ENCODE data around the gene DCAF11. TPM values are rescaled to one million over a fixed set of nuclear protein-coding genes. Genes with fewer than 3 reads are reported as not detected.

The DCAF11 gene
- total RNA-seq, 1 experiment from 2014 or later = 52.7 TPM

DNA sequence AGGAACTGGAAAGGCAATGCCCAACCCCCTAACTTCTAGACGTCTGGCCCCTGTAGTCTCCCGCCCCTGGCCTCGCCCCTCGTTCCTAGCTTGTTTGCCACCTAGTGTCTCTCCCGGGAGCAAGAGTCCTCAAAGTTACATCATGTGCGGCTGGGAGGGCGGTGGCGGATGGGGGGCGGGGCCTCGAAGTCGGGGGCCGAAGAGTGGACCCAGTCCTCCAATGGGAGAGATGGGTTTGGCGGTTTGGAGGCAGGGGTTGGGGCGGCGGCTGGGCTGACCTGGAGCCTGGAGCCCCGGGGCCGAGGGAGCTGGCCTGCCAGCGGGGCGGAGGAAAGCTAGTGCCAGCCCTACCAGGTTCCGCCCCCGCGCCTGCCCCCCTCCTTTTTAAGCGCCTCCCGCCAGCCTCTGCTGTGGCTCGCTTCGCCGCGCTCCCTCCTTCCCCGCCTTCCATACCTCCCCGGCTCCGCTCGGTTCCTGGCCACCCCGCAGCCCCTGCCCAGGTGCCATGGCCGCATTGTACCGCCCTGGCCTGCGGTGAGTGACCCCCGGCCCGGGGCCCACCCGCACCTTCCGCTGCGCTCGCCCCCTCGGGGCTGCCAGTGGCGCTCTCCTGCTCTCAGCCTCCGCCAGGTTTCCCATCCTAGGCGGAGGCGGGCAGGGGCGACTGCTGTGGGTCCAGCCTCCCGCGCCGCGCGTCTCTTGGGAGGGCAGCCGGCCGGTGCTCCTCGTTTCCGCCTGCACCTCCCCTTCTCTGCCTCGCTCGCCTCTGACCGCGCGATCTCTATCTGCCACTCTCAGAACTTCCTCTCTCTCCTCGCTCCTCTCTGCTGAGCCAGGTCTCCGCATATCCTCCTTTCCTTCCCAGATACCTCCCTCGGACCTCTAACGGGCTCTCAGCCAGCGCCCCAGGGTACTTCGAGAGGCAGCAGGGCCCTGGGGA lies 20.4 kb upstream of the DCAF11 start, which contains the start of gene PCK2:
Gene PCK2 (plus strand): TSS at position 411 of the 940 bp plus-strand sequence. CDS start 95 bp downstream, at position 506.
- H3K9me2 ChIP-seq (ENCODE audit: insufficient read depth) = 0 out of 2 replicates have a peak, but pooled peaks cover 3% of the 10 kb centered on the region
- DNase-seq = peak; percentile 83 to 93
- ChIA-PET POLR2A (ENCODE audit: unreplicated experiment) (interaction anchor here (0.5 to 0.9 kb wide), 9 partner anchors 10 to 491 kb away, joined by 3 to 11 read pairs (median 4); partner anchors contain the start of genes NYNRIN and PSME1), CTCF (interaction anchor here (0.5 to 1.3 kb wide), 9 partner anchors 12 to 788 kb away, joined by 3 to 25 read pairs (median 4); partner anchors contain the start of genes BCL2L2 and LTB4R2)
- H3K9me3 ChIP-seq (ENCODE audit: insufficient read depth, low read depth) = no peaks in the 10 kb centered on the region
- H3K4me3 ChIP-seq = peak within 1 kb of the TSS; percentile 78
- peaks cover 12% of the 10 kb centered on the region for H3K4me1 ChIP-seq (replicated peaks; ENCODE audit: insufficient read depth)
- H3K4me2 ChIP-seq = peak within 1 kb of the TSS; percentile 91
- no peaks in the 10 kb centered on the region for H4K20me1 ChIP-seq (ENCODE audit: insufficient read depth)
- H3K27ac ChIP-seq = peak within 1 kb of the TSS; percentile 83
- H3F3A ChIP-seq (ENCODE audit: insufficient read depth, low read depth) = peaks cover 4% of the 10 kb centered on the region; the same call in 1 of the 2 replicates
- peak within 1 kb of the TSS; percentile 91 for H2AFZ ChIP-seq
- TF ChIP-seq EZH2 (IDR thresholded peaks at IDR 0.05; ENCODE audit: low read depth) (no peak), CTCF (conservative IDR thresholded peaks at IDR 0.05) (no peak)
- intact Hi-C loops (cut with micrococcal nuclease; ENCODE audit: unreplicated experiment) = loop anchor here (1.0 to 5.0 kb wide), 2 partner anchors 16 to 68 kb away; partner anchors contain the start of gene IRF9
- H3K27me3 ChIP-seq (ENCODE audit: insufficient read depth, low read depth) = no peaks in the 10 kb centered on the region
- no peaks in the 10 kb centered on the region for H3K36me3 ChIP-seq (ENCODE audit: low read depth)
- TSS peak; percentile 62 for BruUV-seq (replicated peaks)
- peaks cover 12% of the 10 kb centered on the region for H3K79me2 ChIP-seq (ENCODE audit: low read depth)

DNA sequence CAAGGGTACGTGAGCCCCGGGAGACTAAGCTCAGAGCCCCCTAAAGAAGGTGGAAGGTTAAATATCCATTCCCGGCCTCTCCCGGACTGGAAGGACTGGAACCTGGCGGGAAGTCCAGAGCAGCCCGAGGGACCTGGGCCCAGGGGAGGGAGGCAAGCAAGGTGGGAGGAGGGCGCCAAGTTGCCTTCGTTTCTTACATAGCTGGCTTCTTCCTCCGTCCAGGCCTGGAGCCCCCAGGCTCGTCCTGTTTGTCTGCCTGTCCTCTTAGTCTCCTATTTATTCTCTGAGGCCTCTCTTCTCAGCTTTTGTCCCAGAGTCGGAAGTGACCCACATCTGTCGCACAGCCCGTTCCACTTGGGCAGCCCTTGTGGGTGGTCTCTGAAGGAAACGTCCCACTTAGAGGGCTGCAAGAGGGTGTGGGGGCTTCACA lies 19.7 kb upstream of the DCAF11 start:
- intact Hi-C loops (cut with micrococcal nuclease; ENCODE audit: unreplicated experiment) = loop anchor here (1.0 to 5.0 kb wide), 2 partner anchors 15 to 67 kb away; partner anchors contain the start of gene IRF9
- 0 out of 2 replicates have a peak, but pooled peaks cover 3% of the 10 kb centered on the region for H3K9me2 ChIP-seq (ENCODE audit: insufficient read depth)
- H3K27me3 ChIP-seq (ENCODE audit: insufficient read depth, low read depth) = no peaks in the 10 kb centered on the region
- no peaks in the 10 kb centered on the region for H3K9me3 ChIP-seq (ENCODE audit: insufficient read depth, low read depth)
- no peak for TF ChIP-seq EZH2 (IDR thresholded peaks at IDR 0.05; ENCODE audit: low read depth)
- H3K4me1 ChIP-seq (replicated peaks; ENCODE audit: insufficient read depth) = peaks cover 12% of the 10 kb centered on the region
- H3K36me3 ChIP-seq (ENCODE audit: low read depth) = no peaks in the 10 kb centered on the region
- peak overlapping the region; percentile 91 for H2AFZ ChIP-seq
- ChIA-PET POLR2A (ENCODE audit: unreplicated experiment) (interaction anchor here (0.6 to 0.7 kb wide), 2 partner anchors 14 to 20 kb away, joined by 3 read pairs; partner anchors contain the start of gene NRL), CTCF (interaction anchor here (0.6 to 1.2 kb wide), 4 partner anchors 14 to 212 kb away, joined by 3 to 4 read pairs (median 3); no protein-coding TSS in a partner anchor)
- H3K79me2 ChIP-seq (ENCODE audit: low read depth) = peaks cover 12% of the 10 kb centered on the region
- H3K4me2 ChIP-seq = peak overlapping the region; percentile 91
- no peak for DNase-seq
- H4K20me1 ChIP-seq (ENCODE audit: insufficient read depth) = no peaks in the 10 kb centered on the region
- BruUV-seq (replicated peaks) = no TSS peak
- H3K4me3 ChIP-seq = peak overlapping the region; percentile 78
- H3K27ac ChIP-seq = peak overlapping the region; percentile 57
- H3F3A ChIP-seq (ENCODE audit: insufficient read depth, low read depth) = peaks cover 4% of the 10 kb centered on the region; the same call in 1 of the 2 replicates

DNA sequence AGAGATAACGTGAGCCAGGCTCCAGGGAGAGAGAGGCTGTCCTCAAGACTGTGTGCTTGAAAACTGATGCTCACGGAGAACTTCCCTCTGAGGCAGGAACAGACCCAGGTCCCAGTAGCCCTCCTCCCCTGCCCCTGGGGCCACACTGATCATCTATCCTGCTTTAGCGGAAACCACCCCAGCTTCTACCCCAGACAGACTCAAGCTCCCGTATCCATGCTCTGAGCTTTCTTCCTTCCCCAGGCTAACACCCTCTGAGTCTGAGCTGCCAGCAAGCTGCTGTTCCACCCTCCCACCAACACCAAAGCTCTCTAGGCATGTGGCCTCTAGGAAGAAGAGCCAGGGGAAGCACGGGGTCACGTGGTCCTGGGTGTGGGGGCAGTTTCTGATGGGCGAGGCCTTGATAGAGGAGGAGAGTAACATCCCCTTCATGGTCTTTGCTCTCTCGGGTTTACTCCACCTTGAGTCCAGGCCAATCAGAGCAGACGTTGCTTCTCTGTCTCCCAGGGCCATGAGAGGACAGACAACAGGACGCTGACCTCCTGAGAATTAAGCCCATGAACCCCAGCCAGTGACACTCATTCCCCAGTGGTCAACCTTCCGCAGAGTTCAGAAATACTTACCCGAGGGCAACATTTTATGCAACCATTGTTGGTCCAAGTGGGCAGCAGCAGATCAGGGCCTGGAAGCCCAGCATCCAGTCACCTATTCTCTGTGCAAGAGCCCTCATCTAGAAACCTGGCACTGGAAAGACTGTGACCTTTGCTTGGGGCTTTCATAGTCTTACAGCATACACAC lies 19.1 kb upstream of the DCAF11 start:
- ChIA-PET POLR2A (ENCODE audit: unreplicated experiment) (interaction anchor here (0.6 to 0.7 kb wide), 2 partner anchors 13 to 20 kb away, joined by 3 read pairs; partner anchors contain the start of gene NRL), CTCF (interaction anchor here (0.5 to 1.0 kb wide), 4 partner anchors 14 to 211 kb away, joined by 3 to 4 read pairs (median 3); no protein-coding TSS in a partner anchor)
- Histone ChIP-seq H3K36me3 (ENCODE audit: low read depth) (no peaks in the 10 kb centered on the region), H3K9me3 (ENCODE audit: insufficient read depth, low read depth) (no peaks in the 10 kb centered on the region), H3F3A (ENCODE audit: insufficient read depth, low read depth) (peaks cover 4% of the 10 kb centered on the region; the same call in 1 of the 2 replicates), H3K4me3 (peak overlapping the region; percentile 78), H4K20me1 (ENCODE audit: insufficient read depth) (no peaks in the 10 kb centered on the region), H3K27me3 (ENCODE audit: insufficient read depth, low read depth) (no peaks in the 10 kb centered on the region), H3K27ac (no peak overlapping the region), H3K4me1 (replicated peaks; ENCODE audit: insufficient read depth) (peaks cover 12% of the 10 kb centered on the region), H3K4me2 (peak overlapping the region; percentile 91), H2AFZ (no peak overlapping the region), H3K9me2 (ENCODE audit: insufficient read depth) (0 out of 2 replicates have a peak, but pooled peaks cover 3% of the 10 kb centered on the region), H3K79me2 (ENCODE audit: low read depth) (peaks cover 12% of the 10 kb centered on the region)
- intact Hi-C loops (cut with micrococcal nuclease; ENCODE audit: unreplicated experiment) = no loop called here
- DNase-seq = peak in 1 of 2 experiments; percentile 24
- TF ChIP-seq EZH2 (IDR thresholded peaks at IDR 0.05; ENCODE audit: low read depth) (no peak), CTCF (conservative IDR thresholded peaks at IDR 0.05) (no peak)
- no TSS peak for BruUV-seq (replicated peaks)

All from PC-9 (cell line).